H9 (cell line): ENCODE measurements around the gene ITPR1. TPM values are rescaled to one million over a fixed set of nuclear protein-coding genes. Genes with fewer than 3 reads are reported as not detected.

ENCODE experiments used
- DNase-seq: peaks from one replicate; pipeline ENCODE4 v3.0.0-alpha.2; 2017
- H2AFZ ChIP-seq: one replicate; pipeline ENCODE4 v1.6.1; 2013; ENCODE audit warnings: mild to moderate bottlenecking, low read length, control low read depth, moderate library complexity
- H2AK5ac ChIP-seq: 2 replicates; pipeline ENCODE4 v1.6.1; 2013; ENCODE audit warnings: low read length, control low read depth, mixed read lengths; ENCODE audit not compliant: insufficient read length
- H2BK120ac ChIP-seq: one replicate; pipeline ENCODE4 v1.6.1; 2013; ENCODE audit warnings: low read depth, mild to moderate bottlenecking, low read length, control low read depth, inconsistent platforms; ENCODE audit not compliant: poor library complexity, severe bottlenecking
- H2BK12ac ChIP-seq: 2 replicates; pipeline ENCODE4 v1.6.1; 2013; ENCODE audit warnings: low read length, control low read depth, mixed read lengths, low read depth; ENCODE audit not compliant: insufficient read length
- H2BK15ac ChIP-seq: 2 replicates; pipeline ENCODE4 v1.6.1; 2013; ENCODE audit warnings: low read depth, low read length, control low read depth
- H2BK20ac ChIP-seq: one replicate; pipeline ENCODE4 v1.6.1; 2013; ENCODE audit warnings: low read depth, mild to moderate bottlenecking, low read length, control low read depth, inconsistent platforms; ENCODE audit not compliant: poor library complexity, severe bottlenecking
- H2BK5ac ChIP-seq: 2 replicates; pipeline ENCODE4 v1.6.1; 2013; ENCODE audit warnings: low read length, control low read depth, mixed read lengths; ENCODE audit not compliant: insufficient read length
- H3K14ac ChIP-seq: 2 replicates; pipeline ENCODE4 v1.6.1; 2013; ENCODE audit warnings: low read length, control low read depth; ENCODE audit not compliant: insufficient read depth
- H3K18ac ChIP-seq: 2 replicates; pipeline ENCODE4 v1.6.1; 2013; ENCODE audit warnings: low read depth, mild to moderate bottlenecking, mixed read lengths, low read length, control low read depth; ENCODE audit not compliant: insufficient read length
- H3K23ac ChIP-seq: 2 replicates; pipeline ENCODE4 v1.6.1; 2013; ENCODE audit warnings: low read length, control low read depth, mixed read lengths, low read depth; ENCODE audit not compliant: insufficient read length
- H3K23me2 ChIP-seq: 2 replicates; pipeline ENCODE4 v1.6.1; 2013; ENCODE audit warnings: low read depth, mild to moderate bottlenecking, mixed read lengths, low read length, control low read depth; ENCODE audit not compliant: insufficient read length, poor library complexity, severe bottlenecking
- H3K27ac ChIP-seq: 2 replicates; pipeline ENCODE4 v1.5.1; 2013; ENCODE audit warnings: low read length, control low read depth, mixed read lengths, low read depth; ENCODE audit not compliant: insufficient read length
- H3K27me3 ChIP-seq: 2 replicates; pipeline ENCODE4 v1.6.1; 2013; ENCODE audit warnings: low read length, control low read depth, inconsistent platforms; ENCODE audit not compliant: insufficient read depth
- H3K4ac ChIP-seq: 2 replicates; pipeline ENCODE4 v1.6.1; 2013; ENCODE audit warnings: low read depth, mild to moderate bottlenecking, control low read depth, inconsistent platforms, low read length, moderate library complexity
- H3K4me1 ChIP-seq: 2 replicates; pipeline ENCODE4 v1.6.1; 2013; ENCODE audit warnings: low read length, control low read depth, inconsistent platforms; ENCODE audit not compliant: insufficient read depth
- H3K4me2 ChIP-seq: 2 replicates; pipeline ENCODE4 v1.6.1; 2013; ENCODE audit warnings: low read length, control low read depth, mixed read lengths; ENCODE audit not compliant: insufficient read length, insufficient read depth
- H3K56ac ChIP-seq: 2 replicates; pipeline ENCODE4 v1.6.1; 2013; ENCODE audit warnings: low read depth, mild to moderate bottlenecking, mixed read lengths, low read length, control low read depth; ENCODE audit not compliant: insufficient read length
- H3K79me1 ChIP-seq: 2 replicates; pipeline ENCODE4 v1.6.1; 2013; ENCODE audit warnings: low read depth, mild to moderate bottlenecking, moderate library complexity, low read length, control low read depth, inconsistent platforms; ENCODE audit not compliant: insufficient read depth, poor library complexity, severe bottlenecking
- H3K79me2 ChIP-seq: 2 replicates; pipeline ENCODE4 v1.6.1; 2013; ENCODE audit warnings: low read length, control low read depth, inconsistent platforms; ENCODE audit not compliant: insufficient read depth
- H3K9ac ChIP-seq: 2 replicates; pipeline ENCODE4 v1.6.1; 2013; ENCODE audit warnings: low read length, control low read depth, mixed read lengths; ENCODE audit not compliant: insufficient read length; ENCODE audit errors: extremely low read depth
- H3K9me3 ChIP-seq: one replicate; pipeline ENCODE4 v1.6.1; 2013; ENCODE audit warnings: low read depth, low read length, inconsistent platforms; ENCODE audit not compliant: control insufficient read depth
- H3T11ph ChIP-seq: one replicate; pipeline ENCODE4 v1.6.1; 2013; ENCODE audit warnings: mild to moderate bottlenecking, low read length, control low read depth, inconsistent platforms
- H4K20me1 ChIP-seq: one replicate; pipeline ENCODE4 v1.6.1; 2013; ENCODE audit not compliant: control insufficient read depth, insufficient read length, insufficient read depth
- H4K5ac ChIP-seq: 2 replicates; pipeline ENCODE4 v1.6.1; 2013; ENCODE audit warnings: low read depth, mild to moderate bottlenecking, mixed read lengths, low read length, control low read depth; ENCODE audit not compliant: insufficient read length
- H4K8ac ChIP-seq: replicated peaks from 2 replicates; pipeline ENCODE4 v1.6.1; 2013; ENCODE audit warnings: low read length, control low read depth, mixed read lengths, low read depth; ENCODE audit not compliant: insufficient read length
- H4K91ac ChIP-seq: 2 replicates; pipeline ENCODE4 v1.6.1; 2013; ENCODE audit warnings: low read depth, mild to moderate bottlenecking, moderate library complexity, mixed read lengths, low read length, control low read depth; ENCODE audit not compliant: insufficient read length
- H3K27ac Mint-ChIP-seq, 3 experiments: 2 replicates in 2 of 3; 3 replicates in 1 of 3; pipeline ENCODE4 v1.8.0; 2020 to 2021; ENCODE audit warnings: mixed read lengths in 3 of 3, mild to moderate bottlenecking in 1 of 3, moderate library complexity in 1 of 3
- H3K27me3 Mint-ChIP-seq: 2 replicates; pipeline ENCODE4 v1.8.0; 2021; ENCODE audit warnings: low read depth, mild to moderate bottlenecking, moderate library complexity, mixed read lengths
- H3K36me3 Mint-ChIP-seq, 3 experiments: 2 replicates in 2 of 3; 3 replicates in 1 of 3; pipeline ENCODE4 v1.8.0; 2020 to 2021; ENCODE audit warnings: low read depth in 3 of 3, mixed read lengths in 3 of 3; ENCODE audit not compliant: insufficient read depth in 1 of 3
- H3K4me1 Mint-ChIP-seq, 2 experiments: 2 replicates each; pipeline ENCODE4 v1.8.0; 2020; ENCODE audit warnings: mixed read lengths in 2 of 2
- H3K4me3 Mint-ChIP-seq, 2 experiments: 2 replicates in 1 of 2; 3 replicates in 1 of 2; pipeline ENCODE4 v1.8.0; 2020 to 2021; ENCODE audit warnings: mild to moderate bottlenecking in 2 of 2, mixed read lengths in 2 of 2, moderate library complexity in 1 of 2
- H3K9me3 Mint-ChIP-seq, 2 experiments: 2 replicates in 1 of 2; 3 replicates in 1 of 2; pipeline ENCODE4 v1.8.0; 2020; ENCODE audit warnings: mild to moderate bottlenecking in 2 of 2, mixed read lengths in 2 of 2, moderate library complexity in 1 of 2
- CTCF ChIP-seq: fragments of 200-600 bp; sonication (generic); conservative IDR thresholded peaks from 3 replicates; pipeline ENCODE4 v1.8.0; 2021; ENCODE audit warnings: antibody characterized with exemption, mild to moderate bottlenecking
- WGBS: extraction: QIAGEN DNeasy Blood & Tissue Kit; methylation state at CpG from one replicate; pipeline ENCODE4 v1.1.7; 2013; ENCODE audit warnings: missing lambda C conversion rate, low lambda C conversion rate, mixed read lengths; ENCODE audit not compliant: insufficient read length; ENCODE audit errors: extremely low coverage; 5-methylcytosine and 5-hydroxymethylcytosine counted together
- total RNA-seq: library from RNA; stranded (reverse); gene quantifications from 2 replicates; pipeline ENCODE4 v1.2.1, GENCODE V29; 2021

The ITPR1 gene
- total RNA-seq, 1 experiment from 2014 or later = 4.2 TPM

- Mint-ChIP-seq H3K9me3 (no peaks in the 10 kb centered on the region), H3K4me1 (peaks cover 22 to 23% of the 10 kb centered on the region in 2 experiments), H3K4me3 (no peak overlapping the region), H3K27ac (no peak overlapping the region), H3K36me3 (no peaks in the 10 kb centered on the region; a peak in 1 of 7 replicates), H3K27me3 (no peaks in the 10 kb centered on the region)
- Histone ChIP-seq H3K79me1 (no peaks in the 10 kb centered on the region), H3K4me2 (no peak overlapping the region), H2AK5ac (no peak overlapping the region), H3K9me3 (no peaks in the 10 kb centered on the region), H2AFZ (no peak overlapping the region), H3K56ac (no peak overlapping the region), H3K9ac (no peak overlapping the region), H2BK12ac (no peak overlapping the region), H4K20me1 (no peaks in the 10 kb centered on the region), H4K91ac (no peak overlapping the region), H3K4ac (no peak overlapping the region), H3K18ac (no peak overlapping the region), H3K23me2 (no peaks in the 10 kb centered on the region), H2BK15ac (no peak overlapping the region), H3K4me1 (peaks cover 2% of the 10 kb centered on the region; the same call in 1 of the 2 replicates), H2BK5ac (no peak overlapping the region), H3K27ac (no peak overlapping the region), H4K8ac (no peak overlapping the region), H4K5ac (no peak overlapping the region), H3K27me3 (no peaks in the 10 kb centered on the region), H3K79me2 (no peaks in the 10 kb centered on the region), H3T11ph (no peak overlapping the region), H3K23ac (no peak overlapping the region), H3K14ac (no peak overlapping the region), H2BK20ac (no peak overlapping the region), H2BK120ac (no peak overlapping the region)
- no peak for DNase-seq
- no CpG with 5 or more reads among the region's 1 CpG for WGBS
- no peak for TF ChIP-seq CTCF
Observed at GRCh38 chr3:4829031-4829394, 335.9 kb downstream of the ITPR1 start.
